Fibroblast of lung (primary cell): Measurements from ENCODE around the gene NEK2. TPM values are rescaled to one million over a fixed set of nuclear protein-coding genes. Genes with fewer than 3 reads are reported as not detected.

Source experiments
- DNase-seq, 2 donors: peaks; one replicate each; pipeline versions ENCODE4 v3.0.0 to v3.0.0-alpha.2; 2010; ENCODE audit warnings: low read depth in 2 of 2
- H2AFZ ChIP-seq: 2 replicates; pipeline ENCODE4 v1.5.1; 2012; ENCODE audit warnings: low read length, control low read depth, inconsistent platforms
- H3K27ac ChIP-seq: 2 replicates; pipeline ENCODE4 v1.5.1; 2011; ENCODE audit warnings: low read length, control low read depth; ENCODE audit not compliant: insufficient read depth
- H3K27me3 ChIP-seq: 2 replicates; pipeline ENCODE4 v1.5.1; 2011; ENCODE audit warnings: mild to moderate bottlenecking, low read length; ENCODE audit not compliant: control insufficient read depth, insufficient read depth
- H3K36me3 ChIP-seq: 2 replicates; pipeline ENCODE4 v1.5.1; 2011; ENCODE audit warnings: low read length; ENCODE audit not compliant: control insufficient read depth, insufficient read depth
- H3K4me1 ChIP-seq: 2 replicates; pipeline ENCODE4 v1.5.1; 2011; ENCODE audit warnings: low read length; ENCODE audit not compliant: control insufficient read depth, insufficient read depth; ENCODE audit errors: extremely low read depth
- H3K4me2 ChIP-seq: 2 replicates; pipeline ENCODE4 v1.5.1; 2011; ENCODE audit warnings: low read length, control low read depth; ENCODE audit not compliant: insufficient read depth; ENCODE audit errors: extremely low read depth
- H3K4me3 ChIP-seq, 4 experiments: fragments of 200-600 bp in 1 of 4; sonication (generic) in 1 of 4; replicated peaks in 1 of 4; 2 replicates each; pipeline ENCODE4 v1.5.1; 2011 to 2016; ENCODE audit warnings: low read length in 4 of 4, low read depth in 3 of 4, mild to moderate bottlenecking in 3 of 4, control low read depth in 2 of 4, inconsistent platforms in 1 of 4, mixed read lengths in 1 of 4; ENCODE audit not compliant: insufficient read depth in 1 of 4; ENCODE audit errors: control extremely low read depth in 1 of 4
- H3K79me2 ChIP-seq: 2 replicates; pipeline ENCODE4 v1.5.1; 2012; ENCODE audit warnings: mild to moderate bottlenecking, low read length, inconsistent platforms; ENCODE audit not compliant: control insufficient read depth, insufficient read depth
- H3K9ac ChIP-seq: 2 replicates; pipeline ENCODE4 v1.5.1; 2011; ENCODE audit warnings: mild to moderate bottlenecking, low read length, control low read depth; ENCODE audit not compliant: insufficient read depth
- H3K9me3 ChIP-seq: 2 replicates; pipeline ENCODE4 v1.5.1; 2012; ENCODE audit warnings: low read depth, low read length; ENCODE audit not compliant: control insufficient read depth, insufficient read depth
- H4K20me1 ChIP-seq: 2 replicates; pipeline ENCODE4 v1.5.1; 2011; ENCODE audit warnings: low read length; ENCODE audit not compliant: control insufficient read depth, insufficient read depth; ENCODE audit errors: extremely low read depth
- EZH2 ChIP-seq: IDR thresholded peaks from 2 replicates; pipeline ENCODE4 v1.5.1; 2012; ENCODE audit warnings: low read length, control low read depth, mild to moderate bottlenecking; ENCODE audit errors: missing control alignments
- polyA plus RNA-seq, 2 donors: library from polyadenylated mRNA; depleted of rRNA in 1 of 2; stranded (reverse) in 1 of 2; unstranded in 1 of 2; fragments of >200 nt; gene quantifications; 2 replicates each; pipeline ENCODE4 v1.2.1, GENCODE V29; 2011 to 2012; ENCODE audit warnings: missing spikeins in 1 of 2
- total RNA-seq: library from RNA; depleted of rRNA; stranded (reverse); fragments of >200 nt; gene quantifications from 2 replicates; pipeline ENCODE4 v1.2.1, GENCODE V29; 2014
- TF ChIP-seq, protein P1 (sequence below), 2 donors: IDR thresholded peaks in 1 of 2; conservative IDR thresholded peaks in 1 of 2; 1 replicate in 1 of 2; 2 replicates in 1 of 2; pipeline ENCODE4 v1.5.1; 2011 to 2012; ENCODE audit warnings: low read length in 2 of 2, control low read depth in 1 of 2, inconsistent platforms in 1 of 2, low read depth in 1 of 2, mild to moderate bottlenecking in 1 of 2

Gene NEK2
- total and polyA plus RNA-seq, 2 donors (not counting 1 experiment from before 2014, with no cell fraction given), result 6.8 to 12.7 TPM

DNA sequence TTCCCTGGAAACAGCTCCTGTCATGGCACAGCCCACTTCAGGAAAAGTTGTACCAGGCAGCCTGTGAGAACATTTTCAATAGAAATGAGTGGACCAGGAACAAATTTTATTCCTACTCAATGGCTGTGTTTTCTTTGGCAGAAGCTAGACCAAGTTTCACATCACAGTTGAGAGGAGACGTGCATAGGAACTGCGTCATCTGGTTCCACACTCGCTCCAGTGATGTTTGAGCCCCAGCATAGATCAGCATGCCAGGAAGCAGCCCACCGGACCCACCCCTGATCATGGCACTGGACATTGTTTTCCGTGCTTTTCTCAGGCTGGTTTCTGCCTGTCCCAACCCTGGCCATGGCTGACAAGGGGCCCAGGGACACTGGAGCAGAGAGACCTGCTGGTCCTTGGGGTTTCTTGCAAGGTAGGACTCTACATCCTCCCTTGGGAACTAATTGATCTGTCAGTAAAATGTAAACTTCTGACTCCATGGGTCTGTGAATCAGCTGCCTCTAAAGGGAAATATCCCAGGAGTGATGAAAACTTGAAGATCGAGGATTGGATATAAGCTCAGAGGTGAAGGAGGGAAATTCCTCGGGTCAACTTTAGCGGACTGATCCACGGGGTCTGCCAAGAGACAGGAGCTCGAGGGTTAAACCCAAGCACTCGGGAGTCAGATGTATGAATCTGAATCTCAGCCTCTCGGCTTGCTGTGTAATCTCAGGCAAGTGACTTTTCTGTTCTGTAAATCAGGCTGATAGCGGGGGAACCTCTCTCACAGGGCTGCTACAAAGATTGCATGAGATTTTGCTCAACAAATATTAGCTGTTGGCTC, 35.7 kb downstream of the NEK2 start:
- peak; percentile 94 to 99 for DNase-seq
- peaks cover 7% of the 10 kb centered on the region for H3K4me1 ChIP-seq
- H3K27ac ChIP-seq, result peak overlapping the region; percentile 79
- no peaks in the 10 kb centered on the region for H3K9me3 ChIP-seq
- H2AFZ ChIP-seq, result peak overlapping the region; percentile 27
- no peaks in the 10 kb centered on the region for H3K79me2 ChIP-seq
- H3K36me3 ChIP-seq, result no peaks in the 10 kb centered on the region
- H3K4me3 ChIP-seq, result peak overlapping the region; percentile 15 to 45 (median 34)
- no peaks in the 10 kb centered on the region for H4K20me1 ChIP-seq
- TF ChIP-seq EZH2, result no peak
- TF ChIP-seq, protein P1, sequence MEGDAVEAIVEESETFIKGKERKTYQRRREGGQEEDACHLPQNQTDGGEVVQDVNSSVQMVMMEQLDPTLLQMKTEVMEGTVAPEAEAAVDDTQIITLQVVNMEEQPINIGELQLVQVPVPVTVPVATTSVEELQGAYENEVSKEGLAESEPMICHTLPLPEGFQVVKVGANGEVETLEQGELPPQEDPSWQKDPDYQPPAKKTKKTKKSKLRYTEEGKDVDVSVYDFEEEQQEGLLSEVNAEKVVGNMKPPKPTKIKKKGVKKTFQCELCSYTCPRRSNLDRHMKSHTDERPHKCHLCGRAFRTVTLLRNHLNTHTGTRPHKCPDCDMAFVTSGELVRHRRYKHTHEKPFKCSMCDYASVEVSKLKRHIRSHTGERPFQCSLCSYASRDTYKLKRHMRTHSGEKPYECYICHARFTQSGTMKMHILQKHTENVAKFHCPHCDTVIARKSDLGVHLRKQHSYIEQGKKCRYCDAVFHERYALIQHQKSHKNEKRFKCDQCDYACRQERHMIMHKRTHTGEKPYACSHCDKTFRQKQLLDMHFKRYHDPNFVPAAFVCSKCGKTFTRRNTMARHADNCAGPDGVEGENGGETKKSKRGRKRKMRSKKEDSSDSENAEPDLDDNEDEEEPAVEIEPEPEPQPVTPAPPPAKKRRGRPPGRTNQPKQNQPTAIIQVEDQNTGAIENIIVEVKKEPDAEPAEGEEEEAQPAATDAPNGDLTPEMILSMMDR (conservative IDR thresholded peaks at IDR 0.05 in 1 of 2, IDR thresholded peaks at IDR 0.05 in 1 of 2; ENCODE audit: low read depth in 1 of 2, low read length in 2 of 2), result no peak
- H3K4me2 ChIP-seq, result peak overlapping the region; percentile 55
- peak overlapping the region; percentile 43 for H3K9ac ChIP-seq
- no peaks in the 10 kb centered on the region for H3K27me3 ChIP-seq

DNA sequence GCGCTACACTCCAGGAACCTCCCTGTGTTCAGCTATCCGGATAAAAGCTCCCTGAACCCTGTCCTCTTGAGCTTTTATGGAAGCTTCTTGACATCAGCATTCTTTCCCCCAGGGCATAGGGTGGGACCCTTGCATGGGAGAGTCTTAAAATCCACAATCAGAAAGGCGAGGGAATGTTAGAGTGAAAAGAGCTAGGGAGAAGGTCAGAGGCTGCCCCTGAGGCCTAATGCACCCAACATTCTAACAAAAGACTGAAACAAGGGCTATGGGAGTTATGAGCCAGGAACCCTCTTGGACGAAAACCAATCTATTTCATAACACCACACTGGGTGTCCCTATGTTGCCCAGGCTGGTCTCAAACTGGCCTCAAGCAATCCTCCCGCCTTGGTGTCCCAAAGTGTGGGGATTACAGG, 36.7 kb downstream of the NEK2 start:
- H3K9me3 ChIP-seq, result no peaks in the 10 kb centered on the region
- no peak overlapping the region for H2AFZ ChIP-seq
- peaks cover 7% of the 10 kb centered on the region for H3K4me1 ChIP-seq
- no peaks in the 10 kb centered on the region for H4K20me1 ChIP-seq
- H3K79me2 ChIP-seq, result no peaks in the 10 kb centered on the region
- H3K4me3 ChIP-seq, result no peak overlapping the region
- DNase-seq, result peak; percentile 19 to 42
- no peak overlapping the region for H3K9ac ChIP-seq
- H3K27ac ChIP-seq, result no peak overlapping the region
- H3K4me2 ChIP-seq, result no peak overlapping the region
- H3K27me3 ChIP-seq, result no peaks in the 10 kb centered on the region
- no peak for TF ChIP-seq EZH2
- TF ChIP-seq, protein P1 (conservative IDR thresholded peaks at IDR 0.05 in 1 of 2, IDR thresholded peaks at IDR 0.05 in 1 of 2; ENCODE audit: low read depth in 1 of 2, low read length in 2 of 2), result no peak
- H3K36me3 ChIP-seq, result no peaks in the 10 kb centered on the region

DNA sequence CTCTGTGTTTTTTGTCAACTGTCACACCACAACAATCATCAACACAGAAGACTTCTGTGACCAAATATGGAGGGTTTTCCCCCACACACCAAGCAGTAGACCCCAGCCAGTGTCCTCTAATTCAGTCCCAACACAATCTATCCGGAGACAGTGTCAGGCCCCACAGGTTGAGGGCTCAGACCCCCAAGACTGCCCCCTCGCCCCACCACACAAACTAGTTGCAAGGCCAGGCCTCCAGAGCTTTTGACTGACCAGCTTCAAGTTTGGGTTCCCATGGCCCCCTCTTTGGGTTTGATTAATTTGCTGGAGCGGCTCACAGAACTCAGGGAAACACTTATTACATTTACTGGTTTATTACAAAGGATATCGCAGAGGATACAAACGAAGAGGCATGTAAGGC, 37.2 kb downstream of the NEK2 start:
- Histone ChIP-seq H2AFZ (no peak overlapping the region), H3K9me3 (no peaks in the 10 kb centered on the region), H3K36me3 (no peaks in the 10 kb centered on the region), H4K20me1 (no peaks in the 10 kb centered on the region), H3K9ac (no peak overlapping the region), H3K27ac (no peak overlapping the region), H3K4me2 (no peak overlapping the region), H3K27me3 (no peaks in the 10 kb centered on the region), H3K4me3 (no peak overlapping the region), H3K4me1 (peaks cover 10% of the 10 kb centered on the region), H3K79me2 (no peaks in the 10 kb centered on the region)
- TF ChIP-seq EZH2, result no peak
- TF ChIP-seq, protein P1 (conservative IDR thresholded peaks at IDR 0.05 in 1 of 2, IDR thresholded peaks at IDR 0.05 in 1 of 2; ENCODE audit: low read depth in 1 of 2, low read length in 2 of 2), result no peak
- DNase-seq, result no peak
